Endothelial cell of umbilical vein (primary cell): Measurements from ENCODE around the gene NOX1.

Source experiments
- CTCF ChIP-seq, 2 donors: IDR thresholded peaks; 1 replicate in 1 of 2; 2 replicates in 1 of 2; pipeline ENCODE4 v1.5.1; 2011; ENCODE audit warnings: low read length in 2 of 2, mild to moderate bottlenecking in 2 of 2, moderate library complexity in 2 of 2, control low read depth in 1 of 2, inconsistent platforms in 1 of 2, low read depth in 1 of 2; ENCODE audit not compliant: insufficient read depth in 1 of 2; ENCODE audit errors: extremely low read depth in 1 of 2
- EZH2 ChIP-seq: IDR thresholded peaks from 2 replicates; pipeline ENCODE4 v1.6.1; 2012; ENCODE audit warnings: borderline replicate concordance, low read depth, mild to moderate bottlenecking, moderate library complexity, low read length, inconsistent platforms; ENCODE audit not compliant: severe bottlenecking
- MYC ChIP-seq: IDR thresholded peaks from one replicate; pipeline ENCODE4 v1.6.1; 2011; ENCODE audit warnings: mild to moderate bottlenecking, low read depth, low read length
- POLR2A ChIP-seq: IDR thresholded peaks from 2 replicates; pipeline ENCODE4 v1.6.1; 2012; ENCODE audit warnings: low read depth, mild to moderate bottlenecking, control low read depth, low read length

GRCh38 chrX:100905620-100906019 is 31.5 kb upstream of the NOX1 start:
- no peak for TF ChIP-seq EZH2
- no peak for TF ChIP-seq MYC
- no peak for TF ChIP-seq CTCF (IDR thresholded peaks at IDR 0.05; ENCODE audit: extremely low read depth in 1 of 2, insufficient read depth in 1 of 2, low read depth in 1 of 2, low read length in 2 of 2)
- TF ChIP-seq POLR2A, result no peak
